Measurements from ENCODE around the gene PPM1H. TPM values are rescaled to one million over a fixed set of nuclear protein-coding genes. Genes with fewer than 3 reads are reported as not detected.
A peak's percentile ranks its signal among the peaks of the same experiment; 100 is the strongest.

PPM1H gene
- total RNA-seq, 1 donor from 2014 or later, result 0.85 TPM

- no peaks in the 10 kb centered on the region for H3K36me3 ChIP-seq
- no peak for DNase-seq (ENCODE audit: low spot score in 2 of 2)
- peaks cover 3 to 15% of the 10 kb centered on the region in 2 donors for H3K4me1 ChIP-seq
- no peak overlapping the region for H3K27ac ChIP-seq
- H3K4me3 ChIP-seq, result no peak overlapping the region
- TF ChIP-seq, protein P1, sequence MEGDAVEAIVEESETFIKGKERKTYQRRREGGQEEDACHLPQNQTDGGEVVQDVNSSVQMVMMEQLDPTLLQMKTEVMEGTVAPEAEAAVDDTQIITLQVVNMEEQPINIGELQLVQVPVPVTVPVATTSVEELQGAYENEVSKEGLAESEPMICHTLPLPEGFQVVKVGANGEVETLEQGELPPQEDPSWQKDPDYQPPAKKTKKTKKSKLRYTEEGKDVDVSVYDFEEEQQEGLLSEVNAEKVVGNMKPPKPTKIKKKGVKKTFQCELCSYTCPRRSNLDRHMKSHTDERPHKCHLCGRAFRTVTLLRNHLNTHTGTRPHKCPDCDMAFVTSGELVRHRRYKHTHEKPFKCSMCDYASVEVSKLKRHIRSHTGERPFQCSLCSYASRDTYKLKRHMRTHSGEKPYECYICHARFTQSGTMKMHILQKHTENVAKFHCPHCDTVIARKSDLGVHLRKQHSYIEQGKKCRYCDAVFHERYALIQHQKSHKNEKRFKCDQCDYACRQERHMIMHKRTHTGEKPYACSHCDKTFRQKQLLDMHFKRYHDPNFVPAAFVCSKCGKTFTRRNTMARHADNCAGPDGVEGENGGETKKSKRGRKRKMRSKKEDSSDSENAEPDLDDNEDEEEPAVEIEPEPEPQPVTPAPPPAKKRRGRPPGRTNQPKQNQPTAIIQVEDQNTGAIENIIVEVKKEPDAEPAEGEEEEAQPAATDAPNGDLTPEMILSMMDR (IDR thresholded peaks at IDR 0.05), result no peak
- intact Hi-C loops (cut with DNase I), result no loop called here
- no peaks in the 10 kb centered on the region for H3K9me3 ChIP-seq
- H3K27me3 ChIP-seq, result no peaks in the 10 kb centered on the region
These were observed 239.3 kb downstream of the PPM1H start for GRCh38 chr12:62695696-62696095.

GRCh38 chr12:62694632-62695031 lies 240.3 kb downstream of the PPM1H start:
- intact Hi-C loops (cut with DNase I), result loop anchor here (5.0 kb wide), 1 partner anchor 62 kb away; no protein-coding TSS in a partner anchor
- H3K9me3 ChIP-seq, result no peaks in the 10 kb centered on the region
- H3K36me3 ChIP-seq, result no peaks in the 10 kb centered on the region
- no peaks in the 10 kb centered on the region for H3K27me3 ChIP-seq
- DNase-seq (ENCODE audit: low spot score in 2 of 2), result no peak
- H3K4me1 ChIP-seq, result peaks cover 3 to 15% of the 10 kb centered on the region in 2 donors
- TF ChIP-seq, protein P1 (IDR thresholded peaks at IDR 0.05), result no peak
- no peak overlapping the region for H3K27ac ChIP-seq
- no peak overlapping the region for H3K4me3 ChIP-seq

DNA sequence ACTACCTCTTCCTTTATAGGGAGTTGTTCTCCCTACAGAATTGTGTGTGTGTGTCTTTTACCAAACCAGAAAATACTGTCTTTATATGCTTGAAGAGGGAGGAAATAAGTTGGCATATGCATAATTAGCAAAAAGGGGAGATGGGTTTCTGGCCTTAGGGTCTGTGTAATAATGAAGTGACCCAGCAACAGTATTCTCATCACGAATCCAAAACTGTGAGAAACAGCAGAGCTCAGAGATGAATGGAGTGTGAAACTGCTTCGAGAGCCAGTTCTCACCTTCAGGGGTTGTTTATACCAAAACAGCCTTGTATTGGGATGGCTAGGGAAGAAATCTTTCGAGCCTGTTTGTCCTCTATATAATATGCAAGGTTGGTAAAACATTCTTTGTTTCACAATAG lies 240.8 kb downstream of the PPM1H start:
- no peak for DNase-seq (ENCODE audit: low spot score in 2 of 2)
- no peaks in the 10 kb centered on the region for H3K36me3 ChIP-seq
- H3K9me3 ChIP-seq, result no peaks in the 10 kb centered on the region
- peaks cover 3 to 17% of the 10 kb centered on the region in 2 donors for H3K4me1 ChIP-seq
- H3K27me3 ChIP-seq, result no peaks in the 10 kb centered on the region
- no peak overlapping the region for H3K4me3 ChIP-seq
- intact Hi-C loops (cut with DNase I), result loop anchor here (5.0 kb wide), 1 partner anchor 62 kb away; no protein-coding TSS in a partner anchor
- TF ChIP-seq, protein P1 (IDR thresholded peaks at IDR 0.05), result no peak
- peak overlapping the region in 1 of 2 donors; percentile 62 for H3K27ac ChIP-seq

GRCh38 chr12:62693376-62694050 lies 241.4 kb downstream of the PPM1H start:
- Histone ChIP-seq H3K27me3 (no peaks in the 10 kb centered on the region), H3K27ac (peak overlapping the region; percentile 62 to 80), H3K9me3 (no peaks in the 10 kb centered on the region), H3K4me1 (peaks cover 3 to 19% of the 10 kb centered on the region in 2 donors), H3K4me3 (no peak overlapping the region), H3K36me3 (no peaks in the 10 kb centered on the region)
- TF ChIP-seq, protein P1 (IDR thresholded peaks at IDR 0.05), result no peak
- intact Hi-C loops (cut with DNase I), result loop anchor here (5.0 kb wide), 1 partner anchor 61 kb away; no protein-coding TSS in a partner anchor
- no peak for DNase-seq (ENCODE audit: low spot score in 2 of 2)

GRCh38 chr12:62692884-62693283 lies 242.1 kb downstream of the PPM1H start:
- no peaks in the 10 kb centered on the region for H3K36me3 ChIP-seq
- intact Hi-C loops (cut with DNase I), result loop anchor here (5.0 kb wide), 1 partner anchor 61 kb away; no protein-coding TSS in a partner anchor
- no peak for DNase-seq (ENCODE audit: low spot score in 2 of 2)
- TF ChIP-seq, protein P1 (IDR thresholded peaks at IDR 0.05), result no peak
- no peak overlapping the region for H3K4me3 ChIP-seq
- peak overlapping the region; percentile 62 to 80 for H3K27ac ChIP-seq
- H3K4me1 ChIP-seq, result peaks cover 3 to 19% of the 10 kb centered on the region in 2 donors
- H3K9me3 ChIP-seq, result no peaks in the 10 kb centered on the region
- H3K27me3 ChIP-seq, result no peaks in the 10 kb centered on the region
